H1 (cell line): ENCODE measurements around the gene PAK6. TPM values are rescaled to one million over a fixed set of nuclear protein-coding genes. Genes with fewer than 3 reads are reported as not detected.

Source experiments
- CBX5 ChIP-seq: fragments of 300-800, 300-1000 bp; sonication (generic); IDR thresholded peaks from 2 replicates; pipeline ENCODE4 v1.7.1; 2016; ENCODE audit warnings: antibody characterized with exemption, low read length, low read depth
- CEBPB ChIP-seq: IDR thresholded peaks from 2 replicates; pipeline ENCODE4 v1.6.1; 2012; ENCODE audit warnings: low read depth, low read length
- GABPA ChIP-seq: IDR thresholded peaks from 2 replicates; pipeline ENCODE4 v1.6.1; 2011; ENCODE audit warnings: mild to moderate bottlenecking, low read length, moderate library complexity, borderline replicate concordance; ENCODE audit not compliant: insufficient read depth
- RBBP5 ChIP-seq: IDR thresholded peaks from 2 replicates; pipeline ENCODE4 v1.7.1; 2012; ENCODE audit warnings: low read depth, mild to moderate bottlenecking, inconsistent platforms, low read length, moderate library complexity, borderline replicate concordance
- RNF2 ChIP-seq: fragments of 200-900, 300-1000 bp; sonication (generic); IDR thresholded peaks from 2 replicates; pipeline ENCODE4 v1.7.1; 2016; ENCODE audit warnings: borderline replicate concordance, low read depth, mild to moderate bottlenecking, antibody characterized with exemption, low read length; ENCODE audit not compliant: poor library complexity, severe bottlenecking; ENCODE audit errors: missing control alignments
- SIN3A ChIP-seq, 2 experiments: IDR thresholded peaks in 1 of 2; conservative IDR thresholded peaks in 1 of 2; 2 replicates each; pipeline ENCODE4 v1.6.1; 2011 to 2012; ENCODE audit warnings: low read length in 2 of 2, improper control_type of control experiment in 1 of 2, low read depth in 1 of 2, mild to moderate bottlenecking in 1 of 2
- SIRT6 ChIP-seq: IDR thresholded peaks from one replicate; pipeline ENCODE4 v1.7.1; 2012; ENCODE audit warnings: low read length, inconsistent platforms
- TAF1 ChIP-seq: IDR thresholded peaks from 2 replicates; pipeline ENCODE4 v1.6.1; 2011; ENCODE audit warnings: mild to moderate bottlenecking, low read depth, low read length
- polyA plus RNA-seq, 7 experiments: library from polyadenylated mRNA; depleted of rRNA in 3 of 7; stranded (reverse) in 5 of 7; unstranded in 2 of 7; fragments of >200 nt in 5 of 7; fragments of 200-250 nt in 2 of 7; gene quantifications; 1 replicate in 5 of 7; 2 replicates in 1 of 7; 4 replicates in 1 of 7; pipeline versions ENCODE4 v1.2.1 to v1.2.3, GENCODE V29; 2011 to 2013; ENCODE audit warnings: missing spikeins in 2 of 7, mixed read lengths in 2 of 7
- total RNA-seq: library from RNA; stranded (reverse); fragmentation: NEBNext Ultra II Directional; extraction: Animal tissue kit (Norgen Biotek cat#: 25700); gene quantifications from 2 replicates; pipeline ENCODE4 v1.2.1, GENCODE V29; 2021
- TF ChIP-seq, protein P1 (sequence below): IDR thresholded peaks from 2 replicates; pipeline ENCODE4 v1.6.1; 2012; ENCODE audit warnings: inconsistent platforms

The PAK6 gene
- total and polyA plus RNA-seq, 2 of the 8 experiments (the other 6 are each of a cell fraction or from before 2014, with no cell fraction given): 6.9 to 9.4 TPM

GRCh38 chr15:40310001-40310959, 71.4 kb downstream of the PAK6 start (continued):
- TF ChIP-seq TAF1 (no peak), CBX5 (no peak), SIRT6 (no peak), GABPA (peak; percentile 32; the same call in 1 of the 2 replicates), SIN3A (conservative IDR thresholded peaks at IDR 0.05 in 1 of 2, IDR thresholded peaks at IDR 0.05 in 1 of 2; ENCODE audit: low read depth in 1 of 2, low read length in 2 of 2) (peak in 1 of 2 experiments; percentile 48; a peak in 1 of 4 replicates), RNF2 (no peak), CEBPB (no peak), RBBP5 (no peak)
- TF ChIP-seq, protein P1, sequence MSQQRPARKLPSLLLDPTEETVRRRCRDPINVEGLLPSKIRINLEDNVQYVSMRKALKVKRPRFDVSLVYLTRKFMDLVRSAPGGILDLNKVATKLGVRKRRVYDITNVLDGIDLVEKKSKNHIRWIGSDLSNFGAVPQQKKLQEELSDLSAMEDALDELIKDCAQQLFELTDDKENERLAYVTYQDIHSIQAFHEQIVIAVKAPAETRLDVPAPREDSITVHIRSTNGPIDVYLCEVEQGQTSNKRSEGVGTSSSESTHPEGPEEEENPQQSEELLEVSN: no peak
